RPMI7951 (cell line): ENCODE data around the gene IL17REL. TPM values are rescaled to one million over a fixed set of nuclear protein-coding genes. Genes with fewer than 3 reads are reported as not detected.
A peak's percentile ranks its signal among the peaks of the same experiment; 100 is the strongest.
"Not testable (repeated sequence)": the region's sequence is repeated elsewhere in the genome, so short reads cannot be mapped to it uniquely, and the experiment has no call there.

Source experiments
- DNase-seq: peaks from one replicate; pipeline ENCODE4 v3.0.0-alpha.2; 2012; ENCODE audit warnings: low read depth
- total RNA-seq: library from RNA; depleted of rRNA; stranded (reverse); fragments of >200 nt; shearing (Covaris generic); gene quantifications from 2 replicates; pipeline ENCODE4 v1.2.3, GENCODE V29; 2014

Gene IL17REL
- total RNA-seq, 1 experiment from 2014 or later = not detected

DNA sequence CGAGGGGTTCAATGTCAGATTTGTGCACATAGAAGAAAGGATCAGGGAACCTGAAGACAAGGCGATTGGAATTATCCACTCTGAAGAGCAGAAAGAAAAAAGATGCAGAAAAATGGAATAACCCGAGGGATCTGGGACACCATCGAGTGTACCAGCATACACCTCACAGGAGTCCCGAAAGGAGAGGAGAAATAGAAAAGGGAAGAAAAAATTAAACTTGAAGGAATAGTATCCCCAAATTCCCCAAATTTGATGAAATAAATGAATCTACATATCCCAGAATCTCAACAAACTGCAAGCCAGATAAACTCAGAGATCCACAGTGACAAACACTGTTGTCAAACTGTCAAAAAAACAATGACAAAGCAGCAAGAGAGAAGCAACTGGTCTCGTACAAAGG is 21.4 kb downstream of the IL17REL start:
- no peak for DNase-seq

GRCh38 chr22:49989826-49990225 is 22.7 kb downstream of the IL17REL start:
- not testable (repeated sequence) for DNase-seq

- DNase-seq = no peak
Measured at GRCh38 chr22:49986325-49986724, 26.2 kb downstream of the IL17REL start.

- DNase-seq = no peak
Measured at GRCh38 chr22:49983148-49984042, 29.2 kb downstream of the IL17REL start.

DNA sequence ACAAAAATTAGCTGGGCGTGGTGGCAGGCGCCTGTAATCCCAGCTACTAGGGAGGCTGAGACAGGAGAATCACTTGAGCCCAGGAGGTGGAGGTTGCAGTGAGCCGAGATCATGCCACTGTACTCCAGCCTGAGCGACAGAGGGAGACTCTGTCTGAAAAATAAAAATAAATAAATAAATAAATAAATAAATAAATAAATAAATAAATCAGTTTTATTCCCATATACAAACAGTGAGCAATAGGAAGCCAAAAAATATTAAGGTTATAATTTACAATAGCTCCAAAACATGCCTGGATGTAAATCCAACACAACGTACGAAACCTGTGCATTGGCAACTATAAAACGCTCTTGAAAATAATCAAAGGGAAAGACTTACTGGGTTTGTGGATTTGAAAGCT is 30.8 kb downstream of the IL17REL start:
- not testable (repeated sequence) for DNase-seq

- DNase-seq = no peak
Measured at GRCh38 chr22:49979587-49980264, 32.8 kb downstream of the IL17REL start.

DNA sequence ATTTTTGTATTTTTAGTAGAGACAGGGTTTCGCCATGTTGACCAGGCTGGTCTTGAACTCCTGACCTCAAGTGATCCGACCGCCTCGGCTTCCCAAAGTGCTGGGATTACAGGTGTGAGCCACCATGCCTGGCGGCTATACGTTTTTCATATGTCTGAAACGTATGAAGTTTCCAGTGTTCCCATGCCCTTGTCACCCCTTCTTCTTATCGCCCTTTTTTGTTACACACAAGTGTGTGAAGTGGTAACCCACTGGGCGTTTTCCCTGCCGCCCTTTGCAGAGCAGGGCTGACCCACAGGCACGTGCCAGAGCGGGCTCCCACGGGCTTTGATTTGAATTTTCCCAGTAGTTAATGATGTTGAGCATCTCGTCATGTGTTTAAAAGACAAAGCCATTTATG is 35.0 kb downstream of the IL17REL start:
- no peak for DNase-seq

DNA sequence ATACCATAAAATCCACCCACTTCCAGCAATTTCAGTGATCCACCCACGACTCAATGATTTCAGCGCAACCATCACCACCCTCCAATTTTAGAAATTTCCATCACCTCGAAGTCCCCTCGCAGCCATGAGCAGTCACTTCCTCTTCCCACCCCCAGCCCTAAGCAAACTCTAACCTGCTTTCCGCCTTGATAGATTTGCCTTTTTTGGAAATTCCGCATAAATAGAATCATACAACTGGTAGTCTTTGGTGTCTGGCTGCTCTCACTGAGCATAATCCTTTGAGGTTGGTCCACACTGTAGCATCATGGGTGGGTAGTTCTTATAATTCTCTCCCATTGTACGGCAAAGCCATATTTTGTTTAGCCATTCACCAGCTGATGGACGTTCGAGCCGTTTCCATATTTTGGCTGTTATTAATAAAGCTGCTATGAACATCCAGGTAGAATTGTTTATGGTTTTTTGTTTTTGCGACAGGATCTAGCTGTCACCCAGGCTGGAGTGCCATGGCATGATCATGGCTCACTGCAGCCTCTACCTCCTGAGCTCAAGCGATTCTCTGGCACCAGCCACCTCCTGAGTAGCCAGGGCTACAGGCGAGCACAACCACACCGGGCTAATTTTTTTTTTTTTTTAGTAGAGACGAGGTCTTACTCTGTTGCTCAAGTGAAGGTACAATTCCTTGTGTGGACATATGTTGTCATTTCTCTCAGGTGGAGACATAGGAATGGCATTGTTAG is 36.0 kb downstream of the IL17REL start:
- DNase-seq = no peak

- peak; percentile 39 for DNase-seq
Measured at GRCh38 chr22:49975543-49976389, 36.8 kb downstream of the IL17REL start.

DNA sequence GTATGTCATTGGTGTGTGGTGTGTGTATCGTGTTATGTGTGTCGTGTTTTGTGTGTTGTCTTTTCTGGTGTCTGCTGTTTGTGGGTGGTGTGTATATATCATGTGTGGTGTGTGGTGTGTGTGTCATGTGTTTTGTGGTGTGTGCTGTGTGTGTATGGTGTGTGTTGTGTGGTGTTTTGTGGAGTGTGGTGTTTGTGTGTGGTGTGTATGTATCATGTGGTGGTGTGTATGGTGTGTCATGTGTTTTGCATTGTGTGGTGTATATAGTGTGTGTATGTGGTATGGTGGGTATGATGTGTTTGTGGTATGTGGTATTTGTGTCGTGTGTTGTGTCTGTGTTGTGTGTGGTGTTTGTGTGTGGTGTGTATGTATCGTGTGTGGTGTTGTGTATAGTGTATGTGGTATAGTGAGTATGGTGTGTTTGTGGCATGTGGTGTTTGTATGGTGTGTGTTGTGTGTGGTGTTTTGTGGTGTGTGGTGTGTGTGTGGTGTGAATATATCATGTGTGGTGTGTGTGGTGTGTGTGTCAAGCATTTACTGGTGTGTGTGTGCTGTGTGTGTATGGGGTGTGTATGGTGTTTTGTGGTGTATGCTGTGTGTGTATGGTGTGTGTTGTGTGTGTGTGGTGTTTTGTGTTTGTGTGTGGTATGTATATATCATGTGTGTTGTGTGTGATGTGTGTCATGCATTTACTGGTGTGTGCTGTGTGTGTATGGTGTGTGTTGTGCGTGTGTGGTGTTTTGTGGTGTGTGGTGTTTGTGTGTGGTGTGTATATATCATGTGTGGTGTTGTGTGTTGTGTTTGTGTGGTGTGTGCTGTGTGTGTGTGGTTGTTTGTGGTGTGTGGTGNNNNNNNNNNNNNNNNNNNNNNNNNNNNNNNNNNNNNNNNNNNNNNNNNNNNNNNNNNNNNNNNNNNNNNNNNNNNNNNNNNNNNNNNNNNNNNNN is 39.3 kb downstream of the IL17REL start:
- DNase-seq = no peak

DNA sequence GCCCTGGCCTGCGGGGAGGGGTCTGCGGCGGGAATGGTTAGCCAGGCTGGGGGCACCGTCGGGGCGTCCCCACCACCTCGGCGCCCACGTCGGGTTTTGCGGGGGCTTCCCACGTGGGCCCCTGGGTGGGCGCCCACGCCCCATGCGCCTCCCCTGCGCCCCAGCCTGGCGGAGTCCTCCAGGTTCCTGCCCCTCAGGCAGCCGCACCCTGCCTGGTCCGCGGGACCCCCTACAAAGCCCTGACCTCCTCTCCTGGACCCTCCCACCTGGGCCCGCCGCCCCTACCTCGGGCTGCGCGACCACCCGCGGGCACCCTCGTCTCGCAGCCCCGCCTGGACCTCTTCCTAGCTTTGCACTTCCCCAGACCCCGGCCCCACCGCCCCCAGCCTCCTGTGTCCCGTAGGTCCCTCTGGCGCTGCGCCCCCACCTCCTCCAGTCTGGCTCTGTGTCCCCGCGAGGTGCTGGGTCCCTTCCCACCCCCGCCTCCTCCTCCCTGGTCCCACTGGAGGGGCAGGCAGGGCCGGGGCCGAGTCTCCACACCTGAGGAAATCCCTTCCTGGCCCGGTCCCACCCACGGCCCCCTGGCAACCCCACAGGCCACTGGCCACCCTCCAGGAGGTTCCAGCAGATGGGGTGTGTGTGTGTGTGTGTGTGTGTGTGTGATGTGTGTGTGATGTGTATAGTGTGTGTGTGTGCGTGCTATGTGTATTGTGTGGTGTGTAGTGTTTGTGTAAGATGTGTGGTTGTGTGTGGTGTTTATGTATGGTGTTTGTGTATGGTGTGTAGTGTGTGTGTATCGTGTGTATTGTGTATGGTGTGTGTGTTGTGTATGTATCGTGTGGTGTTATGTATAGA is 40.2 kb downstream of the IL17REL start:
- DNase-seq = no peak

- DNase-seq = peak; percentile 66
Measured at GRCh38 chr22:49971232-49972162, 41.1 kb downstream of the IL17REL start.

- peak; percentile 97 for DNase-seq
Measured at GRCh38 chr22:49970528-49971231, 41.9 kb downstream of the IL17REL start.

GRCh38 chr22:49969751-49970527 is 42.6 kb downstream of the IL17REL start:
- DNase-seq = no peak

GRCh38 chr22:49968831-49969661 is 43.5 kb downstream of the IL17REL start:
- DNase-seq = no peak

GRCh38 chr22:49968313-49968830 is 44.2 kb downstream of the IL17REL start:
- no peak for DNase-seq
